Glutamatergic neuron (in vitro differentiated cells): ENCODE data around the gene NEDD4. TPM values are rescaled to one million over a fixed set of nuclear protein-coding genes. Genes with fewer than 3 reads are reported as not detected.

Experiments
- DNase-seq: peaks from one replicate; pipeline ENCODE4 v3.0.0; 2022
- H3K27ac Mint-ChIP-seq: one replicate; pipeline ENCODE4 v1.8.0; 2020; ENCODE audit warnings: mild to moderate bottlenecking, mixed read lengths, inconsistent platforms; ENCODE audit not compliant: unreplicated experiment
- H3K27me3 Mint-ChIP-seq: one replicate; pipeline ENCODE4 v1.8.0; 2020; ENCODE audit warnings: mild to moderate bottlenecking, moderate library complexity, mixed read lengths, inconsistent platforms; ENCODE audit not compliant: unreplicated experiment
- H3K36me3 Mint-ChIP-seq: one replicate; pipeline ENCODE4 v1.8.0; 2020; ENCODE audit warnings: mild to moderate bottlenecking, mixed read lengths, inconsistent platforms; ENCODE audit not compliant: unreplicated experiment
- H3K4me1 Mint-ChIP-seq: one replicate; pipeline ENCODE4 v1.8.0; 2020; ENCODE audit warnings: mild to moderate bottlenecking, low read depth, mixed read lengths, inconsistent platforms; ENCODE audit not compliant: unreplicated experiment
- H3K4me3 Mint-ChIP-seq: one replicate; pipeline ENCODE4 v1.8.0; 2020; ENCODE audit warnings: mild to moderate bottlenecking, mixed read lengths, inconsistent platforms; ENCODE audit not compliant: unreplicated experiment
- H3K9me3 Mint-ChIP-seq: one replicate; pipeline ENCODE4 v1.8.0; 2020; ENCODE audit warnings: mild to moderate bottlenecking, moderate library complexity, mixed read lengths, inconsistent platforms; ENCODE audit not compliant: unreplicated experiment
- CTCF ChIP-seq: fragments of 200-600 bp; sonication (generic); IDR thresholded peaks from one replicate; pipeline ENCODE4 v1.5.0; 2021; ENCODE audit not compliant: partially characterized antibody, unreplicated experiment
- total RNA-seq: library from RNA; stranded (reverse); fragmentation: NEBNext Ultra II Directional; extraction: Animal tissue kit (Norgen Biotek cat#: 25700); gene quantifications from one replicate; pipeline ENCODE4 v1.2.1, GENCODE V29; 2021; ENCODE audit not compliant: unreplicated experiment

The NEDD4 gene
- total RNA-seq, 1 donor from 2014 or later: 3.7 TPM

- Mint-ChIP-seq H3K9me3 (no peaks in the 10 kb centered on the region), H3K27me3 (no peaks in the 10 kb centered on the region), H3K27ac (no peak overlapping the region), H3K4me1 (no peaks in the 10 kb centered on the region), H3K36me3 (peaks cover 5% of the 10 kb centered on the region), H3K4me3 (no peak overlapping the region)
- TF ChIP-seq CTCF: no peak
- DNase-seq: no peak
Measured at GRCh38 chr15:55980511-55980910, 12.9 kb downstream of the NEDD4 start.

GRCh38 chr15:55977231-55977630, 16.2 kb downstream of the NEDD4 start:
- no peaks in the 10 kb centered on the region for H3K27me3 Mint-ChIP-seq
- DNase-seq: no peak
- H3K27ac Mint-ChIP-seq: no peak overlapping the region
- no peak overlapping the region for H3K4me3 Mint-ChIP-seq
- no peak for TF ChIP-seq CTCF
- H3K36me3 Mint-ChIP-seq: peaks cover 5% of the 10 kb centered on the region
- H3K9me3 Mint-ChIP-seq: no peaks in the 10 kb centered on the region
- no peaks in the 10 kb centered on the region for H3K4me1 Mint-ChIP-seq

- H3K27ac Mint-ChIP-seq: no peak overlapping the region
- H3K36me3 Mint-ChIP-seq: no peaks in the 10 kb centered on the region
- no peak for DNase-seq
- H3K4me1 Mint-ChIP-seq: no peaks in the 10 kb centered on the region
- peaks cover 1% of the 10 kb centered on the region for H3K9me3 Mint-ChIP-seq
- no peaks in the 10 kb centered on the region for H3K27me3 Mint-ChIP-seq
- TF ChIP-seq CTCF: no peak
- no peak overlapping the region for H3K4me3 Mint-ChIP-seq
Measured at GRCh38 chr15:55970286-55970685, 23.1 kb downstream of the NEDD4 start.

GRCh38 chr15:55969582-55969981, 23.8 kb downstream of the NEDD4 start:
- no peak overlapping the region for H3K4me3 Mint-ChIP-seq
- no peak for DNase-seq
- no peaks in the 10 kb centered on the region for H3K36me3 Mint-ChIP-seq
- no peaks in the 10 kb centered on the region for H3K4me1 Mint-ChIP-seq
- TF ChIP-seq CTCF: no peak
- H3K27me3 Mint-ChIP-seq: no peaks in the 10 kb centered on the region
- peaks cover 1% of the 10 kb centered on the region for H3K9me3 Mint-ChIP-seq
- H3K27ac Mint-ChIP-seq: no peak overlapping the region

- Mint-ChIP-seq H3K4me3 (no peak overlapping the region), H3K4me1 (no peaks in the 10 kb centered on the region), H3K9me3 (peaks cover 1% of the 10 kb centered on the region), H3K36me3 (no peaks in the 10 kb centered on the region), H3K27me3 (no peaks in the 10 kb centered on the region), H3K27ac (no peak overlapping the region)
- TF ChIP-seq CTCF: no peak
- DNase-seq: no peak
Measured at GRCh38 chr15:55968923-55969322, 24.5 kb downstream of the NEDD4 start.
